ENCODE measurements around the gene NTN1.

Gene NTN1

GRCh38 chr17:9286434-9286833, 265.1 kb downstream of the NTN1 start:
- DNase-seq: no peak

GRCh38 chr17:9287306-9287705, 266.0 kb downstream of the NTN1 start:
- no peak for DNase-seq

- DNase-seq: no peak
These were observed 268.9 kb downstream of the NTN1 start for GRCh38 chr17:9290226-9290613.

- DNase-seq: no peak
These were observed 270.7 kb downstream of the NTN1 start for GRCh38 chr17:9291912-9292560.

GRCh38 chr17:9292561-9292941, 271.2 kb downstream of the NTN1 start:
- no peak for DNase-seq
